ENCODE measurements around the gene P4HTM. TPM values are rescaled to one million over a fixed set of nuclear protein-coding genes. Genes with fewer than 3 reads are reported as not detected.

Gene P4HTM
- total RNA-seq, 1 experiment from 2014 or later: 49.1 TPM

- Histone ChIP-seq H2AFZ (no peak overlapping the region), H3K36me3 (ENCODE audit: low read depth) (no peaks in the 10 kb centered on the region), H3K9me2 (ENCODE audit: insufficient read depth) (no peaks in the 10 kb centered on the region), H4K20me1 (ENCODE audit: insufficient read depth) (no peaks in the 10 kb centered on the region), H3K27ac (no peak overlapping the region), H3K27me3 (ENCODE audit: insufficient read depth, low read depth) (no peaks in the 10 kb centered on the region), H3K79me2 (ENCODE audit: low read depth) (no peaks in the 10 kb centered on the region), H3K4me2 (no peak overlapping the region), H3F3A (ENCODE audit: insufficient read depth, low read depth) (no peaks in the 10 kb centered on the region), H3K9me3 (ENCODE audit: insufficient read depth, low read depth) (no peaks in the 10 kb centered on the region), H3K4me3 (no peak overlapping the region), H3K4me1 (replicated peaks; ENCODE audit: insufficient read depth) (no peaks in the 10 kb centered on the region)
- CTCF ChIA-PET: no interaction called here
- no peak for TF ChIP-seq EZH2 (IDR thresholded peaks at IDR 0.05; ENCODE audit: low read depth)
- TF ChIP-seq, protein P1, sequence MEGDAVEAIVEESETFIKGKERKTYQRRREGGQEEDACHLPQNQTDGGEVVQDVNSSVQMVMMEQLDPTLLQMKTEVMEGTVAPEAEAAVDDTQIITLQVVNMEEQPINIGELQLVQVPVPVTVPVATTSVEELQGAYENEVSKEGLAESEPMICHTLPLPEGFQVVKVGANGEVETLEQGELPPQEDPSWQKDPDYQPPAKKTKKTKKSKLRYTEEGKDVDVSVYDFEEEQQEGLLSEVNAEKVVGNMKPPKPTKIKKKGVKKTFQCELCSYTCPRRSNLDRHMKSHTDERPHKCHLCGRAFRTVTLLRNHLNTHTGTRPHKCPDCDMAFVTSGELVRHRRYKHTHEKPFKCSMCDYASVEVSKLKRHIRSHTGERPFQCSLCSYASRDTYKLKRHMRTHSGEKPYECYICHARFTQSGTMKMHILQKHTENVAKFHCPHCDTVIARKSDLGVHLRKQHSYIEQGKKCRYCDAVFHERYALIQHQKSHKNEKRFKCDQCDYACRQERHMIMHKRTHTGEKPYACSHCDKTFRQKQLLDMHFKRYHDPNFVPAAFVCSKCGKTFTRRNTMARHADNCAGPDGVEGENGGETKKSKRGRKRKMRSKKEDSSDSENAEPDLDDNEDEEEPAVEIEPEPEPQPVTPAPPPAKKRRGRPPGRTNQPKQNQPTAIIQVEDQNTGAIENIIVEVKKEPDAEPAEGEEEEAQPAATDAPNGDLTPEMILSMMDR (conservative IDR thresholded peaks at IDR 0.05): no peak
- DNase-seq: no peak
- POLR2A ChIA-PET (ENCODE audit: unreplicated experiment): interaction anchor here (0.7 kb wide), 1 partner anchor 69 kb away, joined by 11 read pairs; no protein-coding TSS in a partner anchor
- no TSS peak for BruUV-seq (replicated peaks)
- intact Hi-C loops (cut with micrococcal nuclease; ENCODE audit: unreplicated experiment): no loop called here
Measured at GRCh38 chr3:48999085-48999858, 9.2 kb downstream of the P4HTM start.

DNA sequence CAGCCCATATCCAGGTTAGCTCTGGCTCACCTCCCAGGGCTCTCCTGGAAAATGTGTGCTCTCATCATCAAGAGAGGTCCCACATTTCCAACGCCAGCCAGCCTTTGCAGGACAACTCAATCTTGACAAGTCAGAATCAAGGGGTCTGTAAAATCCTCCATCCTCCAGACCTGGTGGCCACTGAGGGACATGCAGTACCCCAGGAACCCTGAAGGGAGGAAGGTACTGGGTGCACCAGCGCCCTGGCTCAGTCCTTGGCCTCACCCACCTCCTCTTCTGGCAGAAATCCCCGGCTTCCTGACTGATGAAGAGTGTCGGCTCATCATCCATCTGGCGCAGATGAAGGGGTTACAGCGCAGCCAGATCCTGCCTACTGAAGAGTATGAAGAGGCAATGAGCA, 11.1 kb downstream of the P4HTM start:
- ChIA-PET POLR2A (ENCODE audit: unreplicated experiment) (interaction anchor here (0.7 kb wide), 1 partner anchor 17 kb away, joined by 4 read pairs; no protein-coding TSS in a partner anchor), CTCF (no interaction called here)

DNA sequence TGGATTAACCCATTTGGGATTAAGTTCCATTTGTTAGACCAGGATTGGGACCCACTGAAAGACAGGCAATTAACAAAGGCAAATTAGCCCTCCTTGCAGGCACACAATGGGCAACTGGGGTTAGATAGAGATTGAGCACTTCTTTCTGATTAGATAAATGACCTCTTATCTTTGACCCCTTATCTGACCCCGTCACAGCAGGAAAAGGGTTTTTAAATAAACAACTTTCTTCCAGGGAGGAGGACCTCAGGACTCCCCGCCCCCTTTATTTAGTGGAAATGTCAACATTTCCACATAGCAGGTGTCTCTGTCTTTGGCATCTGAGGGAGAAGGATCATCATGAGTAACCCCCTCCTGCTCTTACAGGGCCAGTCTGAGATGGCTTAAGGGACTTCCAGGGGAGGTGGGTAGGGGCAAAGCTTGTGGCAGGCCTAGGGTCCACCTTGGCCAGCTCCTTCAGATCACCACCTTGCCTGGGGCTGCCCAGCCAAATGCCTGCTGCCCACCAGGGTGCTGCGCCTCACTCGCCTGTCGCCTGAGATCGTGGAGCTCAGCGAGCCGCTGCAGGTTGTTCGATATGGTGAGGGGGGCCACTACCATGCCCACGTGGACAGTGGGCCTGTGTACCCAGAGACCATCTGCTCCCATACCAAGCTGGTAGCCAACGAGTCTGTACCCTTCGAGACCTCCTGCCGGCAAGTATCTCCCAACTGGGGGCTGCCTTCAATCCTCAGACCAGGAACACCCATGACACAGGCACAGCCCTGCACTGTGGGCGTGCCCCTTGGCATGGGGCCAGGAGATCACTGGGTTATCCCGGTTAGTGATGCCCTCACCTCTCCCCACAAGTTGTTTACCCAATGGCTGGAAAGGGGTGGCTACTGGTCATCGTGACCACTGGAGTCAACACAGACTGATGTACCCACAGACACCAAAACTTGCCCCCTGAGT, 14.6 kb downstream of the P4HTM start:
- H3K4me1 ChIP-seq (replicated peaks; ENCODE audit: insufficient read depth): peaks cover 9% of the 10 kb centered on the region; the same call in 1 of the 2 replicates
- CTCF ChIA-PET: no interaction called here
- H2AFZ ChIP-seq: no peak overlapping the region
- no peak overlapping the region for H3K27ac ChIP-seq
- peaks cover 20% of the 10 kb centered on the region for H3K79me2 ChIP-seq (ENCODE audit: low read depth)
- no peak for TF ChIP-seq EZH2 (IDR thresholded peaks at IDR 0.05; ENCODE audit: low read depth)
- TF ChIP-seq, protein P1 (conservative IDR thresholded peaks at IDR 0.05): no peak
- no TSS peak for BruUV-seq (replicated peaks)
- H3K27me3 ChIP-seq (ENCODE audit: insufficient read depth, low read depth): no peaks in the 10 kb centered on the region
- H3K9me2 ChIP-seq (ENCODE audit: insufficient read depth): no peaks in the 10 kb centered on the region
- peaks cover 10% of the 10 kb centered on the region for H4K20me1 ChIP-seq (ENCODE audit: insufficient read depth)
- intact Hi-C loops (cut with micrococcal nuclease; ENCODE audit: unreplicated experiment): loop anchor here (10.0 kb wide), 1 partner anchor 560 kb away; the partner anchor contains the start of genes ATRIP, CCDC51 and TMA7
- H3K4me3 ChIP-seq: no peak overlapping the region
- POLR2A ChIA-PET (ENCODE audit: unreplicated experiment): no interaction called here
- H3K36me3 ChIP-seq (ENCODE audit: low read depth): no peaks in the 10 kb centered on the region
- no peak for DNase-seq
- H3F3A ChIP-seq (ENCODE audit: insufficient read depth, low read depth): peaks cover 5% of the 10 kb centered on the region; the same call in 1 of the 2 replicates
- H3K9me3 ChIP-seq (ENCODE audit: insufficient read depth, low read depth): no peaks in the 10 kb centered on the region
- H3K4me2 ChIP-seq: no peak overlapping the region

More for the DNA sequence above, 11.1 kb downstream of the P4HTM start:
- Histone ChIP-seq H3K9me2 (ENCODE audit: insufficient read depth) (no peaks in the 10 kb centered on the region), H3K79me2 (ENCODE audit: low read depth) (no peaks in the 10 kb centered on the region), H3K4me3 (no peak overlapping the region), H3K27me3 (ENCODE audit: insufficient read depth, low read depth) (no peaks in the 10 kb centered on the region), H3K36me3 (ENCODE audit: low read depth) (no peaks in the 10 kb centered on the region), H2AFZ (no peak overlapping the region), H4K20me1 (ENCODE audit: insufficient read depth) (no peaks in the 10 kb centered on the region), H3K4me1 (replicated peaks; ENCODE audit: insufficient read depth) (0 out of 2 replicates have a peak, but pooled peaks cover 3% of the 10 kb centered on the region), H3K27ac (no peak overlapping the region), H3K4me2 (no peak overlapping the region), H3K9me3 (ENCODE audit: insufficient read depth, low read depth) (no peaks in the 10 kb centered on the region), H3F3A (ENCODE audit: insufficient read depth, low read depth) (no peaks in the 10 kb centered on the region)
- intact Hi-C loops (cut with micrococcal nuclease; ENCODE audit: unreplicated experiment): loop anchor here (10.0 kb wide), 1 partner anchor 556 kb away; the partner anchor contains the start of genes ATRIP, CCDC51 and TMA7
- no peak for DNase-seq
- no peak for TF ChIP-seq EZH2 (IDR thresholded peaks at IDR 0.05; ENCODE audit: low read depth)
- TF ChIP-seq, protein P1 (conservative IDR thresholded peaks at IDR 0.05): no peak
- no TSS peak for BruUV-seq (replicated peaks)
